Measurements from ENCODE around the gene ALDH3B1. TPM values are rescaled to one million over a fixed set of nuclear protein-coding genes. Genes with fewer than 3 reads are reported as not detected.

The ALDH3B1 gene
- total and polyA plus RNA-seq, 2 experiments from 2014 or later, result 15.4 to 15.7 TPM

GRCh38 chr11:68066742-68067141 lies 56.6 kb downstream of the ALDH3B1 start:
- WGBS (ENCODE audit: low lambda C conversion rate, missing lambda C conversion rate), result 89% methylated on average over 3 of the region's 3 CpGs
- H3K36me3 ChIP-seq (replicated peaks; ENCODE audit: insufficient read depth, low read depth), result peaks cover 7% of the 10 kb centered on the region

GRCh38 chr11:68067991-68068390 lies 57.9 kb downstream of the ALDH3B1 start:
- DNase-seq (ENCODE audit: low spot score), result no peak
- Histone ChIP-seq H4K20me1 (ENCODE audit: insufficient read depth, poor library complexity, severe bottlenecking) (peaks cover 4% of the 10 kb centered on the region), H3K9me2 (replicated peaks; ENCODE audit: insufficient read depth) (no peaks in the 10 kb centered on the region), H3K79me2 (peaks cover 5% of the 10 kb centered on the region), H3K27ac (no peak overlapping the region), H3K9me3 (ENCODE audit: low read depth) (no peaks in the 10 kb centered on the region), H3K4me1 (ENCODE audit: insufficient read depth) (no peaks in the 10 kb centered on the region), H3K4me3 (no peak overlapping the region), H3K27me3 (no peaks in the 10 kb centered on the region), H3K36me3 (replicated peaks; ENCODE audit: insufficient read depth, low read depth) (peaks cover 7% of the 10 kb centered on the region), H3K4me2 (no peak overlapping the region), H2AFZ (no peak overlapping the region)
- TF ChIP-seq CTCF (IDR thresholded peaks at IDR 0.05; ENCODE audit: poor library complexity), result no peak
- no peak for TF ChIP-seq EZH2 (IDR thresholded peaks at IDR 0.05; ENCODE audit: borderline replicate concordance)
- no peak for TF ChIP-seq EZH2phosphoT487 (IDR thresholded peaks at IDR 0.05; ENCODE audit: low read depth, severe bottlenecking, unreplicated experiment)
- WGBS (ENCODE audit: low lambda C conversion rate, missing lambda C conversion rate), result 100% methylated on average over 5 of the region's 5 CpGs

More at GRCh38 chr11:68066742-68067141, 56.6 kb downstream of the ALDH3B1 start:
- no peak overlapping the region for H3K4me2 ChIP-seq
- H3K9me3 ChIP-seq (ENCODE audit: low read depth), result no peaks in the 10 kb centered on the region
- no peaks in the 10 kb centered on the region for H3K4me1 ChIP-seq (ENCODE audit: insufficient read depth)
- no peak for TF ChIP-seq EZH2phosphoT487 (IDR thresholded peaks at IDR 0.05; ENCODE audit: low read depth, severe bottlenecking, unreplicated experiment)
- TF ChIP-seq EZH2 (IDR thresholded peaks at IDR 0.05; ENCODE audit: borderline replicate concordance), result no peak
- TF ChIP-seq CTCF (IDR thresholded peaks at IDR 0.05; ENCODE audit: poor library complexity), result no peak
- H3K4me3 ChIP-seq, result no peak overlapping the region
- no peak overlapping the region for H2AFZ ChIP-seq
- H3K9me2 ChIP-seq (replicated peaks; ENCODE audit: insufficient read depth), result no peaks in the 10 kb centered on the region
- H4K20me1 ChIP-seq (ENCODE audit: insufficient read depth, poor library complexity, severe bottlenecking), result peaks cover 4% of the 10 kb centered on the region
- no peaks in the 10 kb centered on the region for H3K79me2 ChIP-seq
- no peak for DNase-seq (ENCODE audit: low spot score)
- H3K27ac ChIP-seq, result no peak overlapping the region
- no peaks in the 10 kb centered on the region for H3K27me3 ChIP-seq

GRCh38 chr11:68071281-68072048 lies 61.3 kb downstream of the ALDH3B1 start:
- no peak overlapping the region for H3K4me3 ChIP-seq
- H4K20me1 ChIP-seq (ENCODE audit: insufficient read depth, poor library complexity, severe bottlenecking), result peaks cover 19% of the 10 kb centered on the region
- no peaks in the 10 kb centered on the region for H3K9me3 ChIP-seq (ENCODE audit: low read depth)
- no peaks in the 10 kb centered on the region for H3K9me2 ChIP-seq (replicated peaks; ENCODE audit: insufficient read depth)
- no peak for TF ChIP-seq EZH2 (IDR thresholded peaks at IDR 0.05; ENCODE audit: borderline replicate concordance)
- TF ChIP-seq EZH2phosphoT487 (IDR thresholded peaks at IDR 0.05; ENCODE audit: low read depth, severe bottlenecking, unreplicated experiment), result no peak
- TF ChIP-seq CTCF (IDR thresholded peaks at IDR 0.05; ENCODE audit: poor library complexity), result no peak
- H2AFZ ChIP-seq, result no peak overlapping the region
- H3K27me3 ChIP-seq, result no peaks in the 10 kb centered on the region
- H3K79me2 ChIP-seq, result peaks cover 38% of the 10 kb centered on the region
- peaks cover 7% of the 10 kb centered on the region for H3K36me3 ChIP-seq (replicated peaks; ENCODE audit: insufficient read depth, low read depth)
- H3K4me1 ChIP-seq (ENCODE audit: insufficient read depth), result no peaks in the 10 kb centered on the region
- DNase-seq (ENCODE audit: low spot score), result no peak
- no peak overlapping the region for H3K4me2 ChIP-seq
- WGBS (ENCODE audit: low lambda C conversion rate, missing lambda C conversion rate), result 98% methylated on average over 3 of the region's 3 CpGs
- H3K27ac ChIP-seq, result no peak overlapping the region

Data from hepatocyte (in vitro differentiated cells).